Adipose tissue (tissue), 3 donors: ENCODE measurements around the gene CSF3R. TPM values are rescaled to one million over a fixed set of nuclear protein-coding genes. Genes with fewer than 3 reads are reported as not detected.

ENCODE experiments used
- polyA plus RNA-seq, 3 donors: library from polyadenylated mRNA; stranded (reverse); fragments of 200-250 nt; gene quantifications; one replicate each; pipeline ENCODE4 v1.2.3, GENCODE V29; 2013
- donor health status: healthy with polysubstance abuse.
- donor health status: Bipolar disorder and iron deficiency.
- donor health status: healthy.

The CSF3R gene
- polyA plus RNA-seq, 3 donors = 2.6 to 74.0 (median 36.2) TPM

Other genes starting within 250 kb of the CSF3R start
- gene SH3D21, start 176.5 kb downstream of the CSF3R start, polyA plus RNA-seq = 1 to 10 TPM in 2 of 3 donors, under 1 TPM in 1; 0.61 to 1.7 (median 1.1) TPM
- gene EVA1B, start 159.3 kb downstream of the CSF3R start, polyA plus RNA-seq = 10 to 100 TPM; 11.5 to 46.7 (median 25.3) TPM
- 10 to 100 TPM; 22.8 to 63.2 (median 50.7) TPM for gene STK40, start 97.0 kb downstream of the CSF3R start, polyA plus RNA-seq
- gene LSM10, start 85.0 kb downstream of the CSF3R start, polyA plus RNA-seq = 10 to 100 TPM; 30.7 to 59.5 (median 59.5) TPM
- 10 to 100 TPM in 1 of 3 donors, 1 to 10 TPM in 2; 5.3 to 10.3 (median 6.5) TPM for gene OSCP1, start 32.5 kb downstream of the CSF3R start, polyA plus RNA-seq
- gene MRPS15, start 18.5 kb downstream of the CSF3R start, polyA plus RNA-seq = 100 to 1,000 TPM in 2 of 3 donors, 10 to 100 TPM in 1; 69.1 to 142 (median 130) TPM